ENCODE results near the gene IDH3B.

DNA sequence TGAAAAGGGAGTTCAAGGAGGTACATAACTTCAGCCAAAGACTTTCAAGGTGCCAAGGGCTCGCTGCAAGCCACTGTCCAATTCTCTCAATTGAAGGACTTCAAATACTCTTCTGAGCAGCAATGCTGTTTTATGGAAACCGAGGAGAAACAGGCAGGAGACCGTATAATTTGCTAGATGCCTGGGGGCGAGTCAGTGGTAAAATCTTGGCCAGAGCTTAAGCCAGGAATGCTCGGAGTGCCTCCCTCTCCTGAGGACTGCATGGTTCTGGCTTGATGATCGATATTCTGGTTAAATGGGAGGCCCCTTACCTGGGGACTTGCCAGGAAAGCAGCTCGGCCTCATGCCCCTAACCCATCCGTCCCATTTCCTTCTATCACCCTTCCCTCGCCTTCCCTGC, 47.4 kb downstream of the IDH3B start:
- no peak for TF ChIP-seq CTCF (IDR thresholded peaks at IDR 0.05)
- no peak for TF ChIP-seq EP300 (IDR thresholded peaks at IDR 0.05)

Measured in esophagus muscularis mucosa (tissue), 3 donors.